Vagina (tissue), 2 donors: ENCODE results near the gene ZNF655.

Source experiments
- CTCF ChIP-seq, 3 experiments: fragments of 450-650 bp in 2 of 3; fragments of 200-600 bp in 1 of 3; sonication (generic) in 1 of 3; IDR thresholded peaks; one replicate each; pipeline ENCODE4 v1.5.1; 2017 to 2019; ENCODE audit warnings: antibody characterized with exemption in 3 of 3, mild to moderate bottlenecking in 2 of 3, moderate library complexity in 2 of 3
- POLR2AphosphoS5 ChIP-seq, 2 donors: sonication (generic); formaldehyde crosslinking; IDR thresholded peaks; one replicate each; pipeline ENCODE4 v1.9.0; 2017; ENCODE audit warnings: antibody characterized with exemption in 2 of 2, mild to moderate bottlenecking in 2 of 2, low read depth in 1 of 2; ENCODE audit not compliant: insufficient read depth in 1 of 2

- TF ChIP-seq CTCF (IDR thresholded peaks at IDR 0.05) (no peak), POLR2AphosphoS5 (IDR thresholded peaks at IDR 0.05; ENCODE audit: insufficient read depth in 1 of 2, low read depth in 1 of 2) (no peak)
Measured at GRCh38 chr7:99540542-99540941, 17.9 kb upstream of the ZNF655 start.
